Mesenchymal stem cell (in vitro differentiated cells and primary cell): ENCODE results near the gene HOXC12.

ENCODE experiments used
- DNase-seq: peaks from one replicate; pipeline ENCODE4 v3.0.0-alpha.2; 2013
- H2AFZ ChIP-seq: one replicate; pipeline ENCODE4 v1.6.1; 2013; ENCODE audit warnings: low read depth, mild to moderate bottlenecking, control low read depth, inconsistent platforms, low read length, moderate library complexity
- H2AK5ac ChIP-seq: 2 replicates; pipeline ENCODE4 v1.6.1; 2013; ENCODE audit warnings: low read length, moderate library complexity, mild to moderate bottlenecking, inconsistent platforms; ENCODE audit not compliant: severe bottlenecking
- H2BK120ac ChIP-seq: one replicate; pipeline ENCODE4 v1.6.1; 2013; ENCODE audit warnings: low read depth, mild to moderate bottlenecking, inconsistent platforms, low read length, moderate library complexity
- H2BK12ac ChIP-seq, 2 experiments: one replicate each; pipeline ENCODE4 v1.6.1; 2013; ENCODE audit warnings: inconsistent platforms in 2 of 2, low read length in 2 of 2, mild to moderate bottlenecking in 2 of 2, moderate library complexity in 2 of 2, control low read depth in 1 of 2
- H2BK15ac ChIP-seq: one replicate; pipeline ENCODE4 v1.6.1; 2013; ENCODE audit warnings: mild to moderate bottlenecking, low read depth, inconsistent platforms; ENCODE audit not compliant: poor library complexity, severe bottlenecking
- H2BK5ac ChIP-seq: 2 replicates; pipeline ENCODE4 v1.6.1; 2013; ENCODE audit warnings: low read depth, mild to moderate bottlenecking, low read length, control low read depth, inconsistent platforms; ENCODE audit not compliant: poor library complexity, severe bottlenecking
- H3K14ac ChIP-seq, 2 experiments: one replicate each; pipeline ENCODE4 v1.6.1; 2013; ENCODE audit warnings: inconsistent platforms in 2 of 2, low read length in 2 of 2, control low read depth in 1 of 2, mild to moderate bottlenecking in 1 of 2, moderate library complexity in 1 of 2
- H3K18ac ChIP-seq, 2 experiments: one replicate each; pipeline ENCODE4 v1.6.1; 2013; ENCODE audit warnings: inconsistent platforms in 2 of 2, low read length in 2 of 2, control low read depth in 1 of 2, low read depth in 1 of 2, mild to moderate bottlenecking in 1 of 2
- H3K23ac ChIP-seq, 2 experiments: one replicate each; pipeline ENCODE4 v1.6.1; 2013; ENCODE audit warnings: inconsistent platforms in 2 of 2, low read length in 2 of 2, mild to moderate bottlenecking in 2 of 2, moderate library complexity in 2 of 2, control low read depth in 1 of 2
- H3K27ac ChIP-seq: 2 replicates; pipeline ENCODE4 v1.5.1; 2013; ENCODE audit warnings: mild to moderate bottlenecking, moderate library complexity, low read length, control low read depth, inconsistent platforms; ENCODE audit not compliant: poor library complexity, severe bottlenecking
- H3K27me3 ChIP-seq, 2 experiments: 2 replicates each; pipeline versions ENCODE4 v1.6.1 to v1.7.0; 2013; ENCODE audit warnings: low read length in 2 of 2, mild to moderate bottlenecking in 2 of 2, moderate library complexity in 2 of 2, control low read depth in 1 of 2, inconsistent platforms in 1 of 2; ENCODE audit not compliant: control insufficient read depth in 1 of 2, insufficient read depth in 1 of 2
- H3K36me3 ChIP-seq, 2 experiments: 2 replicates each; pipeline versions ENCODE4 v1.6.1 to v1.7.0; 2013; ENCODE audit warnings: low read length in 2 of 2, control low read depth in 1 of 2, inconsistent platforms in 1 of 2, low read depth in 1 of 2, mild to moderate bottlenecking in 1 of 2; ENCODE audit not compliant: insufficient read depth in 2 of 2, control insufficient read depth in 1 of 2
- H3K4ac ChIP-seq, 2 experiments: one replicate each; pipeline ENCODE4 v1.6.1; 2013; ENCODE audit warnings: inconsistent platforms in 2 of 2, low read length in 2 of 2, mild to moderate bottlenecking in 2 of 2, moderate library complexity in 2 of 2, control low read depth in 1 of 2, low read depth in 1 of 2
- H3K4me1 ChIP-seq: 2 replicates; pipeline ENCODE4 v1.6.1; 2013; ENCODE audit warnings: low read depth, low read length, control low read depth; ENCODE audit not compliant: control insufficient read depth, insufficient read depth
- H3K4me2 ChIP-seq: 2 replicates; pipeline ENCODE4 v1.6.1; 2013; ENCODE audit warnings: low read length, mild to moderate bottlenecking, inconsistent platforms; ENCODE audit not compliant: poor library complexity, severe bottlenecking
- H3K4me3 ChIP-seq, 2 experiments: 2 replicates each; pipeline versions ENCODE4 v1.5.1 to v1.7.0; 2013; ENCODE audit warnings: low read length in 2 of 2, mild to moderate bottlenecking in 2 of 2, control low read depth in 1 of 2, low read depth in 1 of 2; ENCODE audit not compliant: insufficient read depth in 1 of 2
- H3K79me1 ChIP-seq: replicated peaks from 2 replicates; pipeline ENCODE4 v1.6.1; 2013; ENCODE audit warnings: mild to moderate bottlenecking, control low read depth, low read length, inconsistent platforms; ENCODE audit not compliant: poor library complexity, severe bottlenecking
- H3K9ac ChIP-seq: 2 replicates; pipeline ENCODE4 v1.7.0; 2013; ENCODE audit warnings: mild to moderate bottlenecking, low read length, moderate library complexity
- H3K9me3 ChIP-seq: 2 replicates; pipeline ENCODE4 v1.7.0; 2013; ENCODE audit warnings: mild to moderate bottlenecking, low read length; ENCODE audit not compliant: control insufficient read depth
- H4K8ac ChIP-seq: one replicate; pipeline ENCODE4 v1.6.1; 2013; ENCODE audit warnings: inconsistent platforms, mild to moderate bottlenecking, low read length, moderate library complexity
- H4K91ac ChIP-seq: one replicate; pipeline ENCODE4 v1.6.1; 2013; ENCODE audit warnings: mild to moderate bottlenecking, low read length, inconsistent platforms
- WGBS: methylation state at CpG from one replicate; pipeline ENCODE4 v1.1.7; 2013; ENCODE audit warnings: mixed read lengths; 5-methylcytosine and 5-hydroxymethylcytosine counted together

The HOXC12 gene

GRCh38 chr12:53944209-53944608, 10.5 kb upstream of the HOXC12 start:
- no peak overlapping the region for H2BK12ac ChIP-seq
- peaks cover 91 to 97% of the 10 kb centered on the region in 2 experiments for H3K27me3 ChIP-seq
- H2AK5ac ChIP-seq = no peak overlapping the region
- H2BK15ac ChIP-seq = no peak overlapping the region
- H2AFZ ChIP-seq = no peak overlapping the region
- no peak overlapping the region for H3K27ac ChIP-seq
- H3K14ac ChIP-seq = no peak overlapping the region
- 60% methylated on average over 4 of the region's 4 CpGs for WGBS
- H3K9ac ChIP-seq = no peak overlapping the region
- peaks cover 8% of the 10 kb centered on the region for H3K9me3 ChIP-seq
- no peaks in the 10 kb centered on the region for H3K79me1 ChIP-seq
- no peak overlapping the region for H4K8ac ChIP-seq
- H3K23ac ChIP-seq = no peak overlapping the region
- no peak overlapping the region for H4K91ac ChIP-seq
- H2BK120ac ChIP-seq = no peak overlapping the region
- H3K4me3 ChIP-seq = no peak overlapping the region
- no peak overlapping the region for H2BK5ac ChIP-seq
- peaks cover 5% of the 10 kb centered on the region for H3K4me1 ChIP-seq
- no peak overlapping the region for H3K4me2 ChIP-seq
- DNase-seq = no peak
- H3K18ac ChIP-seq = no peak overlapping the region
- no peaks in the 10 kb centered on the region for H3K36me3 ChIP-seq
- H3K4ac ChIP-seq = no peak overlapping the region

- Histone ChIP-seq H2BK12ac (no peak overlapping the region), H3K18ac (no peak overlapping the region), H3K23ac (peak overlapping the region in 1 of 2 experiments; percentile 10), H3K4me2 (no peak overlapping the region), H3K9ac (no peak overlapping the region), H2BK120ac (no peak overlapping the region), H3K79me1 (no peaks in the 10 kb centered on the region), H2AK5ac (no peak overlapping the region), H3K27ac (no peak overlapping the region), H3K4ac (no peak overlapping the region), H2AFZ (no peak overlapping the region), H3K36me3 (no peaks in the 10 kb centered on the region), H3K27me3 (peaks cover 91 to 99% of the 10 kb centered on the region in 2 experiments), H3K14ac (no peak overlapping the region), H3K4me1 (peaks cover 2% of the 10 kb centered on the region), H2BK15ac (no peak overlapping the region), H2BK5ac (no peak overlapping the region), H3K9me3 (peaks cover 9% of the 10 kb centered on the region), H4K91ac (no peak overlapping the region), H4K8ac (no peak overlapping the region), H3K4me3 (no peak overlapping the region)
- 21% methylated on average over 40 of the region's 51 CpGs for WGBS
- DNase-seq = no peak
These were observed 9.5 kb upstream of the HOXC12 start for GRCh38 chr12:53944907-53945847.

DNA sequence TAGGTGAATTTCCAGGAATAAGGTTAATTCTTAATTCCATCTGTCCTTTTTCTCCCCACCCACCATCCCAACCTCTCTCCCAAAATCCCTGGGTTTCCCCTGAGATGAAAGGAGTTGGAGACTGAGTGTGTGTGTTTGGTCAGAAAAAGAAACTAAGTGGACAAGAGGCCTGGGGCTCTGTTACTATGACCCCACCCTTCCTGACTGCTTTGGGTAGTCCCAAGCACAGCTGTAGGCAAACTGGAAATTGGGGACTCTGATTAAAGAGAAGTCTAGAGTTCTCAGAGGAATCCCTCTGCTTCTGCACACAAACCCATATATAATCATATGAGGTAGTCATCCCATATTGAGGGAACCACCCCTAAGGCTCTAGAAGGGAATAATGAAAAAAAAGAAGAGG, 7.0 kb upstream of the HOXC12 start:
- Histone ChIP-seq H3K4me2 (no peak overlapping the region), H4K91ac (no peak overlapping the region), H2BK12ac (no peak overlapping the region), H3K9me3 (peaks cover 9% of the 10 kb centered on the region), H2BK15ac (no peak overlapping the region), H3K23ac (no peak overlapping the region), H3K14ac (no peak overlapping the region), H2BK120ac (no peak overlapping the region), H4K8ac (no peak overlapping the region), H3K4me3 (no peak overlapping the region), H3K79me1 (no peaks in the 10 kb centered on the region), H3K18ac (no peak overlapping the region), H3K4ac (no peak overlapping the region), H2AK5ac (no peak overlapping the region), H2BK5ac (no peak overlapping the region), H3K4me1 (peaks cover 17% of the 10 kb centered on the region), H3K9ac (no peak overlapping the region), H3K27me3 (peaks cover 93 to 100% of the 10 kb centered on the region in 2 experiments), H3K27ac (no peak overlapping the region), H3K36me3 (peaks cover 0 to 5% of the 10 kb centered on the region in 2 experiments), H2AFZ (no peak overlapping the region)
- DNase-seq = no peak

DNA sequence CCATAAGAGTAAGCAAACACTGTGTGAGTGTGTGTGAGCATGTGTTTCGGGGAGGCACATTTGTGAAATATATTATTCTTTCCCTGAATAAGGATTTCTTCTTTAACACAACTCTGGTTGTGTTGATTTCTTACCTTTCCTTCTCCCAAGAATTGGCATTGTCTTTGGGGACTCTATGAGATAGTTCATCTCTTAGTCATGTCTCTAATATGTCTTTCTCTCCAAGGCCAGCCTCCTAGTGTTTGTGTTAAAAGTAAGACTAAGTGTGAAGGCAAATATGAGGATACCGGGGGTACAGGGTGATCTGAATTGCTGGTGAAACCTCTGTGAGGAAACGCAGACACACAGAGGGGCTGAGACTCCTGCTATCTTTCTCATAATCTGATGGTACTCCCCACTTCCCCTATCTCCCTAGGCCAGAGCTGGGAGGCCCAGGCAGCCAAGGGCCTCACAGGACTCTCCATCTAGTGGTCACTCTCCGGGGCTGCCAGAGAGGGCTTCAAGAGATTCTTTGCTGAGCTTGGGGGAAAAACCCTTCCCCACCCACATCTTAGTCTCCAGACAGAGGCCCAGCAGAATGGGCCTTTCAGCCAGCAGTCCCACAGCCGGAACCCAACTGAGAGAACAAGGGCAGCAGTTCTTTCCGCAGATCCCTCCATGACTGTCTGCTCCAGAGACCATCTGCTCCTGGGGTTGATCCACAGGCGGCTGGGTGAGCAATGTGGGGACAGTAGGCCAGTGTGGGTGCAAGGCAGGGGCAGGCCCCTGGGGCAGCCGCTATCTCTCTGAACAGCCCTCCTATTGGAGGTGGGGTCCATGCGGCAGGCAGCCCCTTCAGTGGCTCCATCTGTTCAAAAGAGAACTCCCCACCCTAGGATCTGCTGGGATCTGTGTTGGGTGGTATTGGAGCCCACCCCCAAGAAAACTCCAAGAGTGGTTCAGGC, 5.8 kb upstream of the HOXC12 start:
- Histone ChIP-seq H2BK15ac (no peak overlapping the region), H3K79me1 (no peaks in the 10 kb centered on the region), H2BK120ac (no peak overlapping the region), H2AK5ac (no peak overlapping the region), H4K91ac (no peak overlapping the region), H3K4me3 (no peak overlapping the region), H3K27me3 (peaks cover 99 to 100% of the 10 kb centered on the region in 2 experiments), H3K18ac (no peak overlapping the region), H3K4me1 (peaks cover 20% of the 10 kb centered on the region), H3K14ac (no peak overlapping the region), H4K8ac (no peak overlapping the region), H3K9me3 (peaks cover 9% of the 10 kb centered on the region), H3K23ac (no peak overlapping the region), H3K27ac (no peak overlapping the region), H3K4ac (no peak overlapping the region), H3K36me3 (peaks cover 0 to 5% of the 10 kb centered on the region in 2 experiments), H3K4me2 (no peak overlapping the region), H2AFZ (no peak overlapping the region), H2BK12ac (no peak overlapping the region), H2BK5ac (no peak overlapping the region), H3K9ac (no peak overlapping the region)
- 47% methylated on average over 6 of the region's 9 CpGs for WGBS
- no peak for DNase-seq
